Thyroid gland (tissue), 4 donors: Measurements from ENCODE around the gene SSTR5. TPM values are rescaled to one million over a fixed set of nuclear protein-coding genes. Genes with fewer than 3 reads are reported as not detected.

Experiments
- DNase-seq, 2 donors: peaks; one replicate each; pipeline ENCODE4 v3.0.0-alpha.2; 2019
- H3K27ac ChIP-seq, 3 donors: fragments of 200-600 bp; sonication (generic); 1 replicate in 2 of 3; 2 replicates in 1 of 3; pipeline ENCODE4 v1.5.1; 2016 to 2019; ENCODE audit warnings: mild to moderate bottlenecking in 1 of 3, moderate library complexity in 1 of 3
- H3K27me3 ChIP-seq: fragments of 200-600 bp; sonication (generic); one replicate; pipeline ENCODE4 v1.5.1; 2019
- H3K36me3 ChIP-seq, 2 donors: fragments of 200-600 bp; sonication (generic); one replicate each; pipeline ENCODE4 v1.5.1; 2016 to 2019
- H3K4me1 ChIP-seq, 2 donors: fragments of 200-600 bp; sonication (generic); one replicate each; pipeline ENCODE4 v1.5.1; 2017 to 2019
- H3K4me3 ChIP-seq, 3 donors: fragments of 200-600 bp; sonication (generic); replicated peaks in 1 of 3; 1 replicate in 2 of 3; 2 replicates in 1 of 3; pipeline ENCODE4 v1.5.1; 2016; ENCODE audit warnings: mild to moderate bottlenecking in 1 of 3
- H3K9me3 ChIP-seq: fragments of 200-600 bp; sonication (generic); one replicate; pipeline ENCODE4 v1.5.1; 2017
- CTCF ChIP-seq, 6 experiments: fragments of 200-600 bp in 3 of 6; fragments of 450-650 bp in 3 of 6; sonication (generic) in 3 of 6; IDR thresholded peaks; one replicate each; pipeline ENCODE4 v1.5.1; 2016 to 2019; ENCODE audit warnings: antibody characterized with exemption in 6 of 6, mild to moderate bottlenecking in 2 of 6, inconsistent platforms in 1 of 6, moderate library complexity in 1 of 6
- POLR2A ChIP-seq, 2 donors: fragments of 450-650 bp; IDR thresholded peaks; one replicate each; pipeline ENCODE4 v1.6.1; 2017; ENCODE audit warnings: antibody characterized with exemption in 2 of 2, mild to moderate bottlenecking in 2 of 2, moderate library complexity in 1 of 2
- WGBS, 2 donors: methylation state at CpG; one replicate each; pipeline ENCODE4 v1.1.5; 2017; 5-methylcytosine and 5-hydroxymethylcytosine counted together
- intact Hi-C: fragments of 100-400 bp; cut with DNase I; formaldehyde crosslinking; loops from one replicate; pipeline ENCODE4 v1.15.1; 2023
- total RNA-seq, 4 donors: library from RNA; depleted of rRNA; stranded (reverse); fragments of >200 nt; gene quantifications; one replicate each; pipeline ENCODE4 v1.2.3, GENCODE V29; 2016

The SSTR5 gene
- total RNA-seq, 4 donors from 2014 or later, result not detected

DNA sequence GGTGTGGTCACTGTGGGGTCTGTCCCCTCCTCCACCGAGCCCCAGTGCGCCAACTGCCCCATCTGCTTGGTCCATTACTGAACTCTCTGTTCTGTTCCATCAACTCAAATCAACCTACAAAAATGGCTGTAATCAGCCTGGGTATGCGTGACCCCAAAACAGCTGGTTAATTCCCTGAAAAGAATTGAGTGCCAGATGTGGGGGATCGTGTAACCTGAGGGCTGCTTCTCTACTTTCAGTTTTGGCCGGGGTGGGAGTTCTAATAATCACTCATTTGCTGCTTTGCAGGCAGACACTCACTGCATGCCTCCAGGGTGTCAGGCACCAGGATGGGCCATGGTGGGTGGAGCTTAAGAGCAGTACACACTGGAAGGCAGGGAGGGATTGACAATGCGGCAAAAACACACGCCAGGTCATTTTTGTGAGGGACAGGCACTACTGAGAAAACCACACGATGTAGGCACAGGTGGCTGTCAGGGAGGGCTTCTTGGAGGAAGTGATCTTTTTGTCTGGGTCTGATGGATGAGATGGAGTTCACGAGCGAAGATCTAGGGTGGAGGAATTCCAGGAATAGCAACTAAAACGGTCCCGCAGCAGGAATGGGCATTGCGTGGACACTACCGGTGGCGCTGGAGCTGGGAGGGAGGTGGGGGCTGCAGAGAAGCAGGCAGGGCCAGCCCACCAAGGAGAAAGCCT lies 30.4 kb upstream of the SSTR5 start:
- Histone ChIP-seq H3K36me3 (no peaks in the 10 kb centered on the region), H3K4me1 (no peaks in the 10 kb centered on the region), H3K27ac (no peak overlapping the region), H3K9me3 (no peaks in the 10 kb centered on the region), H3K27me3 (no peaks in the 10 kb centered on the region), H3K4me3 (no peak overlapping the region)
- no peak for DNase-seq
- TF ChIP-seq POLR2A (IDR thresholded peaks at IDR 0.05), result no peak
- TF ChIP-seq CTCF (IDR thresholded peaks at IDR 0.05), result no peak
- 91 to 95% methylated on average over 14 to 15 of the region's 15 CpGs for WGBS, 2 donors
- intact Hi-C loops, result no loop called here

DNA sequence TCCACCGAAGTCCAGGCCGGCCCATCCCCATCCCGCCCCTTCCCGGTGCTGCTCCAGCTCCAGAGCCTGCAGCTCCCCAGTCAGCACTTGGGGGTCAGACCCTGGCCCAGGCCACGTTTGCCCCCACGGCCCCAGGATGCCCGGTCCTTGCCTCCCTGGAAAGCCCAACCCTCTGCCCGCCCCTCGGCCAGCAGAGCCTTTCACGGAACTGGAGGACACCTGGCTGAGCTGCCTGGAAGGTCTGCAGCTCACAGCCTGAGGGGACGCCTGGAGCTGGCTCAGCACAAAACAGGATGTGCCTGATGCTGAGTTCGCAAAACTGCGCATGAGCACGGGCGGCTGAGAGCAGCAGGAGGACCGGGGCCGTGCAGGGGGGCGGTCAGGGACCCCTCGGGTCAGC lies 29.7 kb upstream of the SSTR5 start:
- H3K9me3 ChIP-seq, result no peaks in the 10 kb centered on the region
- TF ChIP-seq CTCF (IDR thresholded peaks at IDR 0.05), result no peak
- 82 to 100% methylated on average over 1 to 14 of the region's 19 CpGs for WGBS, 2 donors
- H3K36me3 ChIP-seq, result no peaks in the 10 kb centered on the region
- no peak overlapping the region for H3K4me3 ChIP-seq
- DNase-seq, result no peak
- no peak overlapping the region for H3K27ac ChIP-seq
- no peaks in the 10 kb centered on the region for H3K27me3 ChIP-seq
- intact Hi-C loops, result no loop called here
- H3K4me1 ChIP-seq, result no peaks in the 10 kb centered on the region

GRCh38 chr16:1043881-1044451 lies 28.6 kb upstream of the SSTR5 start:
- intact Hi-C loops, result no loop called here
- Histone ChIP-seq H3K4me3 (no peak overlapping the region), H3K36me3 (no peaks in the 10 kb centered on the region)

GRCh38 chr16:1044460-1045309 lies 27.9 kb upstream of the SSTR5 start:
- no peak overlapping the region for H3K4me3 ChIP-seq
- H3K27me3 ChIP-seq, result no peaks in the 10 kb centered on the region

More at GRCh38 chr16:1043881-1044451, 28.6 kb upstream of the SSTR5 start:
- no peaks in the 10 kb centered on the region for H3K4me1 ChIP-seq
- H3K27me3 ChIP-seq, result no peaks in the 10 kb centered on the region
- H3K27ac ChIP-seq, result no peak overlapping the region
- no peaks in the 10 kb centered on the region for H3K9me3 ChIP-seq
- DNase-seq, result no peak
- WGBS, 2 donors, result 50 to 72% methylated on average over 16 to 19 of the region's 40 CpGs
- TF ChIP-seq POLR2A (IDR thresholded peaks at IDR 0.05) (no peak), CTCF (IDR thresholded peaks at IDR 0.05) (no peak)

More at GRCh38 chr16:1044460-1045309, 27.9 kb upstream of the SSTR5 start:
- DNase-seq, result no peak
- Histone ChIP-seq H3K27ac (no peak overlapping the region), H3K4me1 (no peaks in the 10 kb centered on the region), H3K9me3 (no peaks in the 10 kb centered on the region), H3K36me3 (no peaks in the 10 kb centered on the region)
- TF ChIP-seq CTCF (IDR thresholded peaks at IDR 0.05) (no peak), POLR2A (IDR thresholded peaks at IDR 0.05) (no peak)
- intact Hi-C loops, result no loop called here
- WGBS, 2 donors, result 74 to 77% methylated on average over 3 to 11 of the region's 43 CpGs
